HG03135 (cell line): ENCODE measurements around the gene SLC22A12.

Source experiments
- ATAC-seq: cut with Tn5 transposase; IDR thresholded peaks from one replicate; pipeline ENCODE4 v1.9.1; 2021; ENCODE audit warnings: mild to moderate bottlenecking, moderate library complexity; ENCODE audit not compliant: unreplicated experiment

Gene SLC22A12

DNA sequence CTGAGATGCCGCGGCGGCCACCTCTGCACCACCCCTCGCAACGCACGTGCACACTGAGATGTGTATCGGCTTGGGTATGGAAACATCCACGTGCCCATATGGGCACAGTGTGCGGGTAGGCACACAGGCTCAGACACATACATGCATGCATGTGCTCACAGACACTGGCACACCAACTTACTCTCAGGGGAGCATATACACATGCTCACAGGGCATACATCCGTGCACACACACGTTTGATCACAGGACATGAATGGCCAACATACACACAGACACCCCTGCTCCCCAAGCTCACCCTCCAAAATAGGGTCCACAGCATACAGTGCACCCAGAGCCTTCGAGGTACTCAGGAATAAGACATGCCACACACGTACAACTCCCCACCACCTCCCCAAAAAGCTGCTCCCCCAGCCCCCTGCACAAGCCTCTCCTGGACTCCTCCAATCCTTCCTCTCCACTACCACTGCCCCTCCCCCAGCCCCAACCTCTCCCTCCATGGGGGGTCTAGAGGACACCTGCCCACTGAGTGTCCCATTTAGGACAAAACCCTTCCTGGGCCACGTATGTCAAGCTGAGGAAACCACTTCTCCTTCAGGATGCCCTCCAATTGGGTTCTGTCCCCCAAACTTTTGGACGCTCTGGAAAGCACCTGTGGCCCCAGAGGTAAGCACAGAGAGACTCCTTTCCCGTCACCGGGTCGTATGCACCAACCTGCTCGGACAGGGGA, 53.1 kb downstream of the SLC22A12 start:
- ATAC-seq, result no peak

DNA sequence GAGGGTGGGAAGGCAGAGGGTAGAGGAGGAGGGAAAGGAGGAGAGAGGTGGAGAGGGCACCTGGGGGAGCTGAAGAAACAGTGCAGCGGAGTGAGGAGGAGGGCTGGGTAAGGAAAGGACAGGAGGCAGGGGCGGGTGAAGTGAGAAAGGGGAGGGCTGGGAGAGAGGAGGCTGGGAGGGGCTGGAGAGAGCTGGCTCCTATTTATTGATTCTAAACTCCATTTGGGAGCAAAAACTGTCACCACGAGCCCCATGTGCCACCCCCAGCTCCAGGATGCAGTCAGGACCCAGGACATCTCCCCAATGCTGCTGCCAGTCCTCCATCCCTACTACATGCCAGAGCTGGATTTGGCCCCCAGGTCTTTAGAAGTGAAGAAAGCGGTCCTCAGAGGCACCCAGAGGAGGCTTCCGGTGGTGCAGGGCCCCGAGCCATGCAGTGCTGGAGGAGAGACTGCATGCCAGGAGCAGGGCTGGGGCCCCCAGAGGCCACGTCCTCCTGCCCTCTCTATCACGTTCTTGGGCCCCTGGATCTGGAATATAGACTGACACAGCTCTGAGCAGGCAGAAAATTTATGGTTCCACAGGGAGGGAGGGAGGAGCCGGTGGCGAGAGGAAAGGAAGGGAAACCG, 53.7 kb downstream of the SLC22A12 start:
- ATAC-seq, result no peak

DNA sequence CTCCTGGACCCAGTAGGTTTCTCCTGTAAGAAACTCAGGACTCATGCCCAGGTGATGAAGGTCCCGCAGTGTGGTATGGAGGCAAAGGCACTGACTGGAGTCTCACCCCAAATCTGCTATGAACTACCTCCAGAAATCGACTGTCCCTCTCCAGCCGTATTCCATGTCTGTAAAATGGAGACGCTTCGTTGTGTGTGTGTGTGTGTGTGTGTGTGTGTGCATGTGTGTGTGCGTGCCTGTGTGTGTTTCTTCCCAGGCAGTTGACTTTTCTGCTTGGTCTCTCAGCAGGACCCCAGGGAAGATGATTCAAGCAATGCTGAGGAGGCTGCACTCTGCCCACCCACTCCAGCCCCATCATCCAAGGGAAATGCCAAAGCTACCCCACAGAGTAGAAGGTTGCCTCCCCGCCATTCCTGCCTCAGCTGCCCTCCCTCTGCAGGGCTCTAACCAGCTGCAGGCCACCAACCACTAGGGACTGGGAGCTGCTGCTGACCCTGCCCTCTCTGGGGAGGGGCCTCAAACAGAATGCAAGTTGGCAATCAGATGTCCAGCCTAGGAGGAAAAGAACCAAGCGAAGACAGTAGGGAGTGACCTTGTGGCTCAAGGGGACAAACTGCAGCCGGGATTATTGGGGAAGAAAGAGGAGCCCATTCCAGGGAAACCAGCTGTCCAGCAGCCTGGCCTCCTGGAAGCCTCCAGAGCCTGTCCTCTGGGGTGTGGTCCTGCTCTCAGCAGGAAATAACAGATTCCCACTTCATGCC, 56.2 kb downstream of the SLC22A12 start:
- ATAC-seq, result no peak

DNA sequence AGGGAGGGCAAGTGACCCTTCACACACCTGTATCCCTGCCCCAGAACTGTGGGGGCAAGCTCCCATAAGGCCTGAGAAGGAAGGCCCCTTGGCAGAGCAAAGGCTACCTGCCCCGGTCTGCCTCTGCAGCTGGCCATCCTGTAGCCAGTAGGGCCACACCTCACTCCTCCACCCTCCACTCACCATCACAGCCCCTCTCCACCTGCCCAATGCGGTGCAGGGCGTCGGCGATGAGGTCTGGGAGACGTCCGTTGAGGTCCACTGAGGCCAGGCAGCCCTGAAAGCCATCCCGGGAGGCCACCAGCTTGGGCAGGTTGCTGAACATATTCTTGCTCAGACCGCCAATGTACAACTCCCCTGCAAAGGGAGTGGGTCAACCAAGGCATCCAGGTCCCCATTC, 57.5 kb downstream of the SLC22A12 start:
- ATAC-seq, result no peak

DNA sequence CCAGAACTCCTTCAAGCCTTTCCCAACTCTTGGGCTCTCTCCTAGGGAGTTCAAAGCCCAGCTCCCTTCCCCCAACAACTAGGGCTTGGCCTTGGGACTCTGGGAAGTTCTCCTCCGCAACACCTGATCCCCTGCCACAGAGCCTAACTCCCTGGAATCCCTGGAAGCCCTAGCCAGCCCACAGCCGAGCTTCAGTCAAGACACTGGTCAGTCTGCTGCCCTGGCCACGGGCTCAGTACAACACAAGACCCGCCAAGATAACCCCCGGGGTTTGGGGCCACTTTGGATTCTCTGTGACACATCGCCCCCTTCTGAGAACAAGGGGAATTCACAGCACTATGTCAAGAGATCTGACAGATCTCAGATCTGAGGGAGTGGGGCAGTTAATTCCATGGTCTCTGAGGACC, 58.3 kb downstream of the SLC22A12 start:
- no peak for ATAC-seq

DNA sequence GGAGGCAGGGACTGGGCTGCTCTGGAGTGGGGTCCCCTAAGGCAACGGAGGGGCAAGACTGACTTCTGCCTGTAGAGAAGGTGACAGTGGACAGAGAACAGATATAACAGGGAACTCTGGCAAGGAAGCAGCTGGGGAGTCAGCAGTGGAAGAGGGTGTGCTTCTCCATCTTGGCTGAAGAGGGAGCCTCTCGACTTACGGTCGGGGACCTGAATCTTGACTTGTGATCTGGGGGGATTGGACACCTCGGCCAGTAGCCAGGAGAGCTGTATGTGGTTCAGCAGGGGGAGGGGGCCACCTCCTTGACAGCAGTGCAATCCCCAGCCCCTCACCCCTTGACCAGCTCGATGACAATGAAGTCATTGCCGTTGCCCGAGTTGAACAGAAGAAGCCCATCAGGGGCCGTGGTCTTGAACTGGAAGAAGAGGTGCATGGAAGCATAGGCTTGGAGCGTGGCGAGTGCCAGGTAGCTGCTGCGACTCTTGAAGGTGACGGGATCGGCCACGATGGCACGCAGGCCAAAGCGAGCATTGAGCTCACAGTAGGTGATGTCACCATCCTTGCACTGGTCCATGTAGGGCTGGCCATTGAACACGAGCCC, 60.0 kb downstream of the SLC22A12 start:
- no peak for ATAC-seq
